Gastrocnemius medialis (tissue), 4 donors: ENCODE results near the gene MLLT10. TPM values are rescaled to one million over a fixed set of nuclear protein-coding genes. Genes with fewer than 3 reads are reported as not detected.

Experiments
- ATAC-seq, 2 donors: fragments of 150-250 bp; one replicate each; pipeline ENCODE4 v1.9.1; 2016
- DNase-seq, 2 donors: peaks; one replicate each; pipeline ENCODE4 v3.0.0-alpha.2; 2019
- H3K27ac ChIP-seq, 4 donors: fragments of 200-600 bp; sonication (generic); 1 replicate in 1 of 4; 2 replicates in 3 of 4; pipeline ENCODE4 v1.5.1; 2016 to 2018; ENCODE audit warnings: mild to moderate bottlenecking in 2 of 4, moderate library complexity in 1 of 4
- H3K27me3 ChIP-seq, 3 donors: fragments of 200-600 bp; sonication (generic) in 2 of 3; 1 replicate in 1 of 3; 2 replicates in 2 of 3; pipeline versions ENCODE4 v1.5.1 to v1.6.0; 2016 to 2019; ENCODE audit warnings: mild to moderate bottlenecking in 1 of 3, moderate library complexity in 1 of 3
- H3K36me3 ChIP-seq, 2 donors: fragments of 200-600 bp; sonication (generic) in 1 of 2; one replicate each; pipeline ENCODE4 v1.5.1; 2017 to 2018
- H3K4me1 ChIP-seq, 2 donors: fragments of 200-600 bp; sonication (generic) in 1 of 2; one replicate each; pipeline ENCODE4 v1.5.1; 2016 to 2017; ENCODE audit warnings: mild to moderate bottlenecking in 2 of 2
- H3K4me3 ChIP-seq, 4 donors: fragments of 200-600 bp; sonication (generic) in 3 of 4; 1 replicate in 1 of 4; 2 replicates in 3 of 4; pipeline ENCODE4 v1.5.1; 2016 to 2019; ENCODE audit warnings: mild to moderate bottlenecking in 2 of 4
- H3K9me3 ChIP-seq, 3 donors: fragments of 200-600 bp; sonication (generic) in 2 of 3; 1 replicate in 1 of 3; 2 replicates in 2 of 3; pipeline ENCODE4 v1.5.1; 2016 to 2019
- CTCF ChIP-seq, 5 experiments: fragments of 450-650 bp in 3 of 5; fragments of 200-600 bp in 2 of 5; sonication (generic) in 2 of 5; IDR thresholded peaks in 4 of 5; conservative IDR thresholded peaks in 1 of 5; 1 replicate in 4 of 5; 2 replicates in 1 of 5; pipeline ENCODE4 v1.5.1; 2016 to 2019; ENCODE audit warnings: antibody characterized with exemption in 5 of 5, mild to moderate bottlenecking in 3 of 5, moderate library complexity in 3 of 5
- POLR2A ChIP-seq, 2 donors: fragments of 450-650 bp; IDR thresholded peaks; one replicate each; pipeline ENCODE4 v1.6.1; 2017; ENCODE audit warnings: antibody characterized with exemption in 2 of 2, mild to moderate bottlenecking in 2 of 2, moderate library complexity in 2 of 2
- in situ Hi-C, 4 donors: fragments of 200-750 bp; cut with MboI; loops; one replicate each; pipeline versions ENCODE4 v1.15.0 to v1.8.0; 2017; ENCODE audit warnings: low sequenced_read_pairs in 4 of 4
- intact Hi-C: fragments of 100-400 bp; cut with DNase I; formaldehyde crosslinking; loops from one replicate; pipeline ENCODE4 v1.15.1; 2023; ENCODE audit warnings: low total_unique reads
- total RNA-seq, 4 donors: library from RNA; depleted of rRNA; stranded (reverse); fragments of >200 nt; gene quantifications; one replicate each; pipeline versions ENCODE4 v1.1.0 to v1.2.3, GENCODE V29; 2016

MLLT10 gene
- total RNA-seq, 4 donors from 2014 or later: 13.6 to 26.6 (median 21.6) TPM

GRCh38 chr10:21624951-21625350 is 90.9 kb downstream of the MLLT10 start:
- H3K36me3 ChIP-seq: peaks cover 0 to 6% of the 10 kb centered on the region in 2 donors
- TF ChIP-seq POLR2A (IDR thresholded peaks at IDR 0.05) (no peak), CTCF (IDR thresholded peaks at IDR 0.05 in 4 of 5, conservative IDR thresholded peaks at IDR 0.05 in 1 of 5) (no peak)
- no peak for DNase-seq
- H3K4me3 ChIP-seq: no peak overlapping the region
- in situ Hi-C loops (no loop called here), intact Hi-C loops (no loop called here)
- no peaks in the 10 kb centered on the region for H3K9me3 ChIP-seq
- no peak for ATAC-seq
- H3K27ac ChIP-seq: no peak overlapping the region
- H3K27me3 ChIP-seq: no peaks in the 10 kb centered on the region
- peaks cover 0 to 13% of the 10 kb centered on the region in 2 donors for H3K4me1 ChIP-seq

GRCh38 chr10:21625623-21626229 is 91.7 kb downstream of the MLLT10 start:
- Histone ChIP-seq H3K9me3 (no peaks in the 10 kb centered on the region), H3K4me1 (peaks cover 0 to 13% of the 10 kb centered on the region in 2 donors), H3K27me3 (no peaks in the 10 kb centered on the region), H3K4me3 (no peak overlapping the region), H3K36me3 (peaks cover 0 to 2% of the 10 kb centered on the region in 2 donors), H3K27ac (no peak overlapping the region)
- in situ Hi-C loops (no loop called here), intact Hi-C loops (no loop called here)
- no peak for ATAC-seq
- no peak for DNase-seq
- TF ChIP-seq POLR2A (IDR thresholded peaks at IDR 0.05): no peak
- TF ChIP-seq CTCF (IDR thresholded peaks at IDR 0.05 in 4 of 5, conservative IDR thresholded peaks at IDR 0.05 in 1 of 5): no peak

GRCh38 chr10:21626457-21627161 is 92.6 kb downstream of the MLLT10 start:
- Histone ChIP-seq H3K36me3 (no peaks in the 10 kb centered on the region), H3K4me1 (peaks cover 0 to 13% of the 10 kb centered on the region in 2 donors), H3K4me3 (no peak overlapping the region), H3K9me3 (no peaks in the 10 kb centered on the region), H3K27ac (no peak overlapping the region), H3K27me3 (no peaks in the 10 kb centered on the region)
- TF ChIP-seq POLR2A (IDR thresholded peaks at IDR 0.05) (no peak), CTCF (IDR thresholded peaks at IDR 0.05 in 4 of 5, conservative IDR thresholded peaks at IDR 0.05 in 1 of 5) (no peak)
- in situ Hi-C loops (no loop called here), intact Hi-C loops (no loop called here)
- DNase-seq (no peak), ATAC-seq (no peak)

GRCh38 chr10:21627331-21627730 is 93.3 kb downstream of the MLLT10 start:
- in situ Hi-C loops (no loop called here), intact Hi-C loops (no loop called here)
- TF ChIP-seq CTCF (IDR thresholded peaks at IDR 0.05 in 4 of 5, conservative IDR thresholded peaks at IDR 0.05 in 1 of 5) (no peak), POLR2A (IDR thresholded peaks at IDR 0.05) (no peak)
- Histone ChIP-seq H3K27ac (no peak overlapping the region), H3K4me1 (peaks cover 0 to 13% of the 10 kb centered on the region in 2 donors), H3K9me3 (no peaks in the 10 kb centered on the region), H3K36me3 (no peaks in the 10 kb centered on the region), H3K27me3 (no peaks in the 10 kb centered on the region), H3K4me3 (no peak overlapping the region)
- ATAC-seq (no peak), DNase-seq (no peak)
